HG02852 (cell line): Measurements from ENCODE around the gene TUBB6.

ENCODE experiments used
- ATAC-seq: cut with Tn5 transposase; IDR thresholded peaks from one replicate; pipeline ENCODE4 v1.9.1; 2021; ENCODE audit warnings: mild to moderate bottlenecking, moderate library complexity; ENCODE audit not compliant: unreplicated experiment

TUBB6 gene

GRCh38 chr18:12307701-12308385 is at the start of gene TUBB6:
TSS of gene TUBB6 (plus strand) at chr18:12308241. CDS start at chr18:12308293, 52 bp downstream.
- peak; percentile 56 for ATAC-seq

- ATAC-seq: no peak
Measured at GRCh38 chr18:12258719-12259705, 49.0 kb upstream of the TUBB6 start.

GRCh38 chr18:12262748-12263147 is 45.3 kb upstream of the TUBB6 start:
- ATAC-seq: no peak

- ATAC-seq: no peak
Measured at GRCh38 chr18:12264864-12265263, 43.2 kb upstream of the TUBB6 start.

- peak; percentile 94 for ATAC-seq
Measured at GRCh38 chr18:12271376-12272235, 36.4 kb upstream of the TUBB6 start.

- no peak for ATAC-seq
Measured at GRCh38 chr18:12274793-12275192, 33.2 kb upstream of the TUBB6 start.

- no peak for ATAC-seq
Measured at GRCh38 chr18:12276736-12277554, 31.1 kb upstream of the TUBB6 start.

- no peak for ATAC-seq
Measured at GRCh38 chr18:12278215-12278671, 29.8 kb upstream of the TUBB6 start.

- ATAC-seq: no peak
Measured at GRCh38 chr18:12278741-12279682, 29.0 kb upstream of the TUBB6 start.

GRCh38 chr18:12279781-12280531 is 28.1 kb upstream of the TUBB6 start:
- ATAC-seq: no peak

GRCh38 chr18:12281861-12282260 is 26.2 kb upstream of the TUBB6 start:
- ATAC-seq: no peak

GRCh38 chr18:12282442-12283039 is 25.5 kb upstream of the TUBB6 start:
- ATAC-seq: no peak

- no peak for ATAC-seq
Measured at GRCh38 chr18:12283256-12283655, 24.8 kb upstream of the TUBB6 start.

- ATAC-seq: no peak
Measured at GRCh38 chr18:12283666-12284065, 24.4 kb upstream of the TUBB6 start.

GRCh38 chr18:12287131-12287681 is 20.8 kb upstream of the TUBB6 start:
- ATAC-seq: no peak

- no peak for ATAC-seq
Measured at GRCh38 chr18:12287684-12288402, 20.2 kb upstream of the TUBB6 start.

- no peak for ATAC-seq
Measured at GRCh38 chr18:12288403-12288755, 19.7 kb upstream of the TUBB6 start.
